Measurements from ENCODE around the gene KPNB1.

KPNB1 gene

DNA sequence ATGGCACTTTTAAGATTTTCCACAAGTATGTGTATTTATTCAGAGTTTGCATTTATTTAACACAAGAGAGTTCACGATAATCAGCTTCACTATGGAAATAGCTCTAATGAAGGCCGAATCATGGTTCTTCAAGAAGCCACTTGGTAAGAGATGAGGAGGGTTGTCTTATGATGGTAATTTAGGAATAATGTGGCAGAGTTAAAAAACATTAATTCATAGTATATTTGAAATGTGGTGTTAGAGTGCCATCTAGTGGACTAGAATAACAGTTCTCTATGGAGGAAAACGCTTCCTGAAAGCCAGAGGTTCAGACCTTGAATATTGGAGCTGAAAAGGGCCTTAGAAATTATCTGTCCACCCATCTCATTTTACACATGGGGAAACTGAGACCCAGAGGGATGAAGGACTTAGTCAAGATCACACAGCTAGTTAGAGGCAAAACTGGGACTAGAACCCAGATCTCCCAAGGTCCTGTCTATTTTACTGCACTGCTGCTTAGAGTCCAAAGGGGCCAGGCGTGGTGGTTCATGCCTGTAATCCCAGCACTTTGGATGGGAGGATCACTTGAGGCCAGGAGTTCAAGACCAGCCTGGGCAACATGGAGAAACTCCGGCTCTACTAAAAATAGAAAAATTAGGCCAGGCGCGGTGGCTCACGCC is 33.8 kb upstream of the KPNB1 start:
- DNase-seq (ENCODE audit: low read depth): peak; percentile 46
- no peak overlapping the region for H3K4me3 ChIP-seq (ENCODE audit: low read depth, low read length)
- TF ChIP-seq CTCF (IDR thresholded peaks at IDR 0.05; ENCODE audit: low read depth, low read length, missing control alignments): peak; percentile 46
- in situ Hi-C loops (cut with HindIII; ENCODE audit: low sequenced_read_pairs): no loop called here

DNA sequence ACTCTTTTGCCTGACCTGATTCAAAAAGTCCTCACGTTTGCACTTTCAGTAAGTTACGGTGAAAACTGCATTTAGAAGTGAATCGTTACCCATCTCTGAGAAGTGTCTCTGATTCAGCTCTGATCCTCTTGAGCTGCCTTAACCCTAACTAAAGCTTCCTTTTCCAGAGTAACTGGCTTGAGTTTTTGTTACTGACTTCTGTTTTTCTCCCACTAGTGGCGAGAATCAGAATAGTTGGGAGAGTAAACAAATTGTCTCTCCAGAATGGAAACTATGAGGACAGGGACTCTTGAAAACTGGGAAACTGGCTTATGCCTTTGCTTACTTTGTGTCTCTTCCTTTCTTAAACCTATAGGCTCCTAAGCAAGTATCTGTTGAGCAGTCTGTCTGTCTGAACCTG is 31.3 kb upstream of the KPNB1 start:
- in situ Hi-C loops (cut with HindIII; ENCODE audit: low sequenced_read_pairs): no loop called here
- peak; percentile 50 for TF ChIP-seq CTCF (IDR thresholded peaks at IDR 0.05; ENCODE audit: low read depth, low read length, missing control alignments)
- peak; percentile 9 for DNase-seq (ENCODE audit: low read depth)
- H3K4me3 ChIP-seq (ENCODE audit: low read depth, low read length): no peak overlapping the region

DNA sequence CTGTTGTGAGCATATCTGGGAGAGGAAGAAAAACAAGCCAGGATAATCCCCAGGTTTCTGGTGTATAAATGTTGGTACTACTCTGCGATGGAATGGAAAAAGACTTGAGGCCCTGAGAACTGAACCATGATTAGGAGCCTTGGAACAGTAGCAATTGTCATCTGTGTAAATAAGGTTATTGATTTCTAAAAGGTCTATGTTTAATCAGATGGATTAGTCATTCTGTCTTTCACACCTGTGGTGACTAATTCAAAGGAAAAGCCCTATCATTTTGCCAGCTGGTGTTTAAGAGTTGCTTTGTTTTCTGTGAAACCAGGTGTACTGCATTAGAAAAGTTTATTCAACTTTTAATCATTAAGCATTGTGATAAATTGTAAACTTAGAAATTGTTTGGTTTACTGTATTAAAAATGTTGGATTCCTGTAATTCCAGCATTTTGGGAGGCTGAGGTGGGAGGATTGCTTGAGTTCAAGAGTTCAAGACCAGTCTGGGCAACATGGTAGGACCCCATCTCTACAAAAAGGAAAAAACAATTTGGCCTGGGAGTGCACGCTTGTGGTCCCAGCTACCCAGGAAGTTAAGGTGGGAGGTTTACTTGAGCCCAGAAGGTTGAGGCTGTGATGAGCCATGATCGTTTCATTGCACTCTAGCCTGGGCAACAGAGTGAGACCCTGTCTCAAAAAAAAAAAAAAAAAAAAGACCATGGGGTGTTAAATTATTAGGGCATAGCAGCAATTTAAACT is 29.0 kb upstream of the KPNB1 start:
- DNase-seq (ENCODE audit: low read depth): no peak
- in situ Hi-C loops (cut with HindIII; ENCODE audit: low sequenced_read_pairs): no loop called here
- no peak for TF ChIP-seq CTCF (IDR thresholded peaks at IDR 0.05; ENCODE audit: low read depth, low read length, missing control alignments)
- H3K4me3 ChIP-seq (ENCODE audit: low read depth, low read length): no peak overlapping the region

DNA sequence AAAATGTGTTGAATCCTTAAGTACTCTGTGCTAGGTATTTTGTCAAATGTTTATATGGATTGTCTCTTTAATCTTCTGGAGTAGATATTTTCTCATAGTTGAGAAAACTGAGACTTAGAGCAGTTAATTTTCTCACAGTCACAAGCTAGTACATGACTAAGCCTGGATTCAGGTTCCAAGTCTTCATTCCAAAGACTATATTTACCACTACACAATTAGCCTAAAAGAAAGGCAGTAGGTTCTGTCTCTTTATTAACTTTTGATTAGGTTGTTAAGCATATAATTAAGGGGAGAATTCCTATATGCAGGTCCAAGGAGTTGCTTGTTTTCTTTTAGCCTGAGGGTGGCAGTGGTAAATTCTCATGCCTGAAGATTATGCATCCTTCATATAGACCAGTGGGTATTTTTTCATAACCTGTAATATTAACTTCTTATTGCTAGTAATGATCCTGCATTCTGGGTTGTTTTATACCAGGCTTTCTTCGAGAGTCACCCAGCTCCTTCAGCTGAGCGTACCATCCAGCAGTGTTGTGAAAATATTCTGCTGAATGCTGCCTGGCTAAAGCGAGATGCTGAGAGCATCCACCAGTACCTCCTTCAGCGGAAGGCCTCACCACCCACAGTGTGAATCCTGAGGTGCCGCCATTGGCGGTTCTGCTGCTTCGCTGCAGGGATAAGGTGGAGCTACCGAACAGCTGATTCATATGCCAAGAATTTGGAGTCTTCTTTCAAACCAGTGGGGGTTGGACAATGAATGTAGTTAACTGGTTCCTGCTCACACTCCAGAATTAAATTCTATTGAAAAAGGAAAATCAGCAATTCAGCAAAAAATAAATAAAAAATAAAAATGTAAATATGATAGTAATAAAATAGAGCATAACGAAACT is 28.2 kb upstream of the KPNB1 start:
- TF ChIP-seq CTCF (IDR thresholded peaks at IDR 0.05; ENCODE audit: low read depth, low read length, missing control alignments): peak; percentile 11
- in situ Hi-C loops (cut with HindIII; ENCODE audit: low sequenced_read_pairs): no loop called here
- no peak overlapping the region for H3K4me3 ChIP-seq (ENCODE audit: low read depth, low read length)
- peak; percentile 87 for DNase-seq (ENCODE audit: low read depth)

DNA sequence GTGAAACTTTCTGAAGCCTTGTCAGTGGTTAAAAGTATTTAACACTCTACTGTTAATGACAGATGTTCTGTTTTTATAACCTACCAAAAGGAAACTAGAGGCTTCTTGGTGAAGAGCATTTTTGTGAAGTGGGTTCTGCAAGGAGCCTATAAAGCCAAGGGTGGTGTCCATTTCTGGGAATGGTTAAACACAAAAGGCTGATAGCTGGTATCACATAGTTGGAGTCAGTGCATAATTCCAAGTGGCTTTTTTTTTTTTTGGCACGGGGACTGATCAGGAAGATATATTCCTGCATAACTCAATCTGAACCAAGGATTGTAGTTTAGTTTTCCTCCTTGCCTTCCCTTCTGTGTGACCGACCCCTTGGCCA is 27.6 kb upstream of the KPNB1 start:
- TF ChIP-seq CTCF (IDR thresholded peaks at IDR 0.05; ENCODE audit: low read depth, low read length, missing control alignments): no peak
- H3K4me3 ChIP-seq (ENCODE audit: low read depth, low read length): no peak overlapping the region
- no peak for DNase-seq (ENCODE audit: low read depth)
- in situ Hi-C loops (cut with HindIII; ENCODE audit: low sequenced_read_pairs): no loop called here

DNA sequence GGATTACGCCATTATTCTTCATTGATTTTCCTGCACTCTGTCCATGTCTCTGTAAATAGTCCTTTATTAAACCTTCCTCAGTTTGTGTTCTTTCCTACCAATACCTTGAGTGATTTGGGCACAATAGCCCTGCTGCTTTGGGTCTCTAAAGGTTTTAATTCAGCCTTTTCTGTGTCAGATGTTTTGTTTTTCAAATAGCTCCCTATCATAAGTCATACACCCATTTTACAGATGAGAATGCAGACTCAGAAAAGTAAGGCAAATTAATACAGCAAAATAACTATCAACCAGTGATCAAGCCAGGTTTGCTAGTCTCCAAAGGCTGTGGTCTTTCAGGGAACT is 25.0 kb upstream of the KPNB1 start:
- in situ Hi-C loops (cut with HindIII; ENCODE audit: low sequenced_read_pairs): no loop called here
- no peak for DNase-seq (ENCODE audit: low read depth)
- H3K4me3 ChIP-seq (ENCODE audit: low read depth, low read length): no peak overlapping the region
- no peak for TF ChIP-seq CTCF (IDR thresholded peaks at IDR 0.05; ENCODE audit: low read depth, low read length, missing control alignments)
